GM21447 (cell line): Measurements from ENCODE around the gene PPY.
"Not testable (repeated sequence)": the region's sequence is repeated elsewhere in the genome, so short reads cannot be mapped to it uniquely, and the experiment has no call there.

Experiments used
- ATAC-seq: cut with Tn5 transposase; IDR thresholded peaks from one replicate; pipeline ENCODE4 v1.9.1; 2021; ENCODE audit not compliant: unreplicated experiment

PPY gene

DNA sequence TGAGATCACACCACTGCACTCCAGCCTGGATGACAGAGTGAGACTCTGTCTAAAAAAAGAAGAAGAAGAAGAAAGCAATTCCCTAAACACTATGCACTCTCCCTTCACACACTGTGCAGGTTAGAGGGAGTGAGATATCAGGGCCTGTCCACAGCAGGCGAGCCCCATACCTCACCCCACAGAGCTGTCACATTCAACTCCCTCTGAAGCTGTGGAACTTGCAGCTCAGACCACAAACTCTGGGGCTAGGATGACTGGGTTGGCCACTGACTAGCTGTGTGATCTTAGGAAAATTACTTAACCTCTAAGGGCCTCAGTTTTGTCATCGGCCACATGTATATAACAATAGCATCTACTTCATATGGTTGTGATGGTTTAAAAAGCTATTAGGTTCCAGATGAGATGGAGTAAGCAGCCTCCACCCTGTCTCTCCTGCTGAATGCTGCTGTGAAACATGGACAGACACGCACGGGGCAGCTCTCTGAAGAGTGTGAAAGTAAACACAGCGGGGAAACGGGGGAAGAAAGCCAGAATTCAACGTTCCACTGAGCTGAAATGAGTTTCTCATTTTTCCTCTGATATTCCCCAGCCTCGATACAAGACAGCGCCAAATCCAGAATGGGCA, 25.1 kb upstream of the PPY start:
- ATAC-seq: no peak

- ATAC-seq: no peak
Observed at GRCh38 chr17:43966276-43966675, 24.0 kb upstream of the PPY start.

GRCh38 chr17:43962479-43962878, 20.2 kb upstream of the PPY start:
- ATAC-seq: no peak

DNA sequence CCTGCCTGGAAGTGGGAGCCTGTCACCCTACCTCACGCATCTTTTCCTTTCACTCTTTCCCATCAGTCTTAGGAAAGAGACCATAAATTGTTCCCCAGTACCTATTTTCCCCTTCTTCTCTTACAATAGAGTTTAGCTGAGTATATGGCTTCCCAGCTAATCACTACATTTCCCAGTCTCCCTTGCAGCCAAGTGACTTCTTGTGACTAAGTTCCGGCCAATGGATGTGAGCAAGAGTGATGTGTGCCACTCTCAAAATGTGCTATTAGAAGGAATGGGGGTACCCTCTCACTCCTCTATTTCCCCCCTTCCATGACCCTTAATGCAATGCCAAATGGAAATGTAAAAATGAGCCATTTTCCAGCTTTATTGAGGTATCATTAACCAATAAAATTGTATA, 19.7 kb upstream of the PPY start:
- ATAC-seq: no peak

- not testable (repeated sequence) for ATAC-seq
Observed at GRCh38 chr17:43961292-43961691, 19.0 kb upstream of the PPY start.

GRCh38 chr17:43958748-43959352, 16.6 kb upstream of the PPY start:
- ATAC-seq: no peak

- no peak for ATAC-seq
Observed at GRCh38 chr17:43956222-43956621, 13.9 kb upstream of the PPY start.

- no peak for ATAC-seq
Observed at GRCh38 chr17:43953746-43954145, 11.5 kb upstream of the PPY start, which contains the start of gene PYY. TSS of gene PYY (minus strand) at chr17:43953940. CDS start at chr17:43953483, 457 bp downstream.

- ATAC-seq: no peak
Observed at GRCh38 chr17:43952724-43953666, 10.7 kb upstream of the PPY start.

- ATAC-seq: no peak
Observed at GRCh38 chr17:43952351-43952723, 10.1 kb upstream of the PPY start.

GRCh38 chr17:43951750-43952149, 9.5 kb upstream of the PPY start:
- ATAC-seq: no peak

GRCh38 chr17:43950554-43950953, 8.3 kb upstream of the PPY start:
- no peak for ATAC-seq

DNA sequence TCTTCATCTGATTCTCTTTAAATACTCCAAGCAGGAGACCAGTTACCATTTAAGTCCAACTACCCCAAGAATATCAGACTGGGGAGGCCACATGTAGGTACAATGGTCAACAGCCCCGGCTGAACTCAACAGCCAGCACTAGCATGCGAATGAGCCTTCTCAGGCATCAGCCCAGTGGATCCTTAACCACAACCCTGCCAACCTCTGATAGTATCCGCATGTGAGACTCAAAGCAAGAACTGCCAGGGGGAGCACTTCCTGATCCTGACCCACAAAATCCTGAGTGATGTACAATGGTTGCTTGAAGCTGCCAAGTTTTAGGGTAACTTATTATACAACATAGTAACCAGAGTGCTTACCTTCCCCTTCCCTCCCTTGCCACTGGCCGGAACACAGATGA, 7.5 kb upstream of the PPY start:
- no peak for ATAC-seq

GRCh38 chr17:43946781-43947180, 4.5 kb upstream of the PPY start:
- ATAC-seq: no peak

GRCh38 chr17:43945074-43945829, 3.0 kb upstream of the PPY start:
- ATAC-seq: no peak

DNA sequence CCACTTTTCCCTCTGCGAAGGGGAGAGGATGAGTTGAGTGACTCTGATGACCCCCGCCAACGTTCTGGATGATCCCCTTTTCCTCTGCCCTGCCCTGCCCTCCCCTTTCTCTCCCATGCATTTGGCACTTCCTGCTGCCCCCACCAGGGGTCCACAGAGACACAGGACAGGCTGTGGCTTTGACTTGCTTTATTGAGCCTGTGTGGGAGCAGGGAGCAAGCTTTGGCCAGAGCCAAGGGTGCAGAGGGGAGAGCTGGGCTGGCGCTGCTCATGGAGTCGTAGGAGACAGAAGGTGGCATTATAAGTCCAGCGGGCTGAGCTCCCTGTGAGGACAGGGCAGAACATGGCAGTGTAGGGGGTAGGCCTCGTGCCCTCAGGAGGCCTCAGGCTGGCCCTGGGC, 1.6 kb downstream of the PPY start:
- no peak for ATAC-seq

DNA sequence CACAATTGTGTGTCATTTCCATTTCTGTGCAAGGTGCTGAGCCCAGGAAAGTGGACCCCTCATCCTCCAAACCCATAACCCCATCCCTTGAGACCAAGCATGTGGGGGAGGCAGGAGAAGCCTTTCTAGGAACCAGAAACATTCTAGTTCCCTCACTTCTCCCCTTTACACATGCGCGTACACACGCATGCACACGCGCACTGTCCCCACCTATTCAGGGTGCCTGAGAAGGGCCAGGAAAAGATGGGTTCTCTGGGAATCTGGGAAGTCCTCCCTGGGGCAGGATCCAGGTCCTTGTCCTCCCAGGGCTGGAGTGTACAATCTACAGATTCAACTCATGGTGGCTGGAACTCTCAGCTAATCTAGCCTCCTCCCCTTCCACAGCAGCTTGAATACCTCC, 2.4 kb downstream of the PPY start:
- no peak for ATAC-seq

GRCh38 chr17:43939452-43939851, 2.8 kb downstream of the PPY start:
- not testable (repeated sequence) for ATAC-seq

- ATAC-seq: no peak
Observed at GRCh38 chr17:43938838-43939182, 3.5 kb downstream of the PPY start.

DNA sequence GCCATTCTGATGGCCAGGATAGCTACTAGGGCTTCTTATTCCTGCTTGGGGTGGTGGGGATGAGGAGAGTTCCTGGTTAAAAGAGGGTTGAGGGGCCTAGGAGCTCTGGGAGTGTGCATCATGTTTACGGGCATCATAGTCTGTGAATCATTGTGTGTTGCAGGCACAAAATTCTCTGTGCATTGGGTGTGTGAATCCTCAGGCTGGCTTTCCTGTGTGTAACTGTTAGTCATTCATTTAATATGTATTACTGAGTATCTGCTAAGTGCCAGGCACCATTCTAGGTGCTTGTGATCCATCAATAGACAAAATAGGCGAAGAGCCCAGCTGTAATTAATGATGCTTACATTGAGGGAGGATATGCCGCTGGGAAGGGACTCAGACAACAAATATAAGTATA, 5.8 kb downstream of the PPY start:
- no peak for ATAC-seq

DNA sequence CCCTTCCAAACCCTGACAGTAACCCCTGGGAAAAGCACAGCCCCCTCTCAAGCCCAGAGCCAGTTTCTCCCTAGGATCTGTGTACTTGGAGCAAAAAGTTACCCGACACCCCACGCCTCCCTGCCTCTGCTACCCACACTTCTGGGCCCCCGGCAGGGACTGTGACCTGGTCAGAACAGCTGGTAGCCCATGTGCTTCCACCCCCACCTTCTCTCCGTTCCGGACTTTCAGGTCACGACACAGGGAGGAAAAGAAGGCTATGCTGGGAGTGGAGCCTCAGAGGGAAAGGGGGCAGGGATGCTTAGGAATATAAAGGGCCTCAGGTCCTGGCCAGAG, 6.4 kb downstream of the PPY start:
- ATAC-seq: no peak
